CMK (cell line): ENCODE data around the gene SERPINC1.
"Not testable (repeated sequence)": the region's sequence is repeated elsewhere in the genome, so short reads cannot be mapped to it uniquely, and the experiment has no call there.

ENCODE experiments used
- DNase-seq: peaks from one replicate; pipeline ENCODE4 v3.0.0-alpha.2; 2010; ENCODE audit warnings: low read depth

SERPINC1 gene

GRCh38 chr1:173863224-173864161 is 53.6 kb downstream of the SERPINC1 start:
- peak; percentile 70 for DNase-seq

GRCh38 chr1:173862769-173863223 is 54.3 kb downstream of the SERPINC1 start:
- peak; percentile 56 for DNase-seq

GRCh38 chr1:173862146-173862768 is 54.9 kb downstream of the SERPINC1 start:
- DNase-seq, result peak; percentile 60

DNA sequence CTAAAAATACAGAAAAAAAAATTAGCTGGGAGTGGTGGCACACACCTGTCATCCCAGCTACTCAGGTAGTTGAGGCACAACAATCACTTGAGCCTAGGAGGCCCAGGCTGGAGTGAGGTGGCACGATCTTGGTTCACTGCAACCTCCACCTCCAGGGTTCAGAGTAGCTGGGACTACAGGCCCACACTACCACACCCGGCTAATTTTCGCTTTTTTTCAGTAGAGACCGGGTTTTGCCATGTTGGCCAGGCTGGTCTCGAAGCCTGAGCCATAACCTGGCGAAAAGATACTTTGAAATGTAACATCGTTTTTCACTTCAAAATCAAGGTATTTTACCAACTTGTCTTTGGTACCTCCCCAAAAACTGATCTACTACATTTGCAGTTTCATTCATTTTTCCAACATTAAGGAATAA is 55.4 kb downstream of the SERPINC1 start:
- DNase-seq, result peak; percentile 49

DNA sequence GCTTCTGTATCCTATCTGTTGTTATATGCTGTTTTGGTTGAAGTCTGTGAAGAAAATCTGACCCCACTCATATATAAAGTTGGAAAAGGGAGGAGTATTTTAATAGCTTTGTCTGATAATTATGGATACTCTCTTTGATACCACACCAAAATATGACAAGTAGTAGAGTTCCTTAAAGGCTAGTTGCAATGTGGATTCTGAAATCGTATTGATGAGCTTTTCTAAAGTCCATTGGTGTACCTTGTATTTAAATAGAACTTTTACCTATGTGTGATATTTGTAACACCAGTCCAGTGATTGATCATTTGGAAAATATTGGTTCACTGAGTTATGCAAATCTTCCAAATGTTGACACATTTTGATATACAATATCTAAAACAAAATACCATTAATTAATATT is 57.1 kb downstream of the SERPINC1 start:
- DNase-seq, result no peak

- DNase-seq, result not testable (repeated sequence)
Measured at GRCh38 chr1:173859547-173859946, 57.6 kb downstream of the SERPINC1 start.

- no peak for DNase-seq
Measured at GRCh38 chr1:173857363-173857917, 59.7 kb downstream of the SERPINC1 start.

DNA sequence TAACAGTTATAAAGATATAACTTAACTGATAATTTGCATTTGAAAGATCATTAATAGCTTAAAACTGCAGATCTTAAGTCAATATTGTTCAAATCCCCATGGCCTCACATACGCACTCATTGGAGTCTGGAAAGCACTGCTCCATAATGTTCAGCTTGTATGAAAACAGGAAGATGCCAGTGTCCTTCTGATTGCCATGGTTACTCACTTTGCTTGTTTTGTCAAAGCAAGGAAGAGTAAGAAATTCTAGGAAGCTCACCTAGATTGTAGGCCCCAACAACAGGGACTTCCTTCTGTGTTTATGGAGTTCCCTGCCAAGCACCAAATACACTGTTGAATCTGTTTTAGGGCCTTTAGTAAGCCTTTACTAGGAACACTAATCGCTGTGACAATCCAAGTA is 60.2 kb downstream of the SERPINC1 start:
- DNase-seq, result no peak

- DNase-seq, result no peak
Measured at GRCh38 chr1:173856014-173856413, 61.1 kb downstream of the SERPINC1 start.
